GM23248 (cell line): Measurements from ENCODE around the gene MGAT4B. TPM values are rescaled to one million over a fixed set of nuclear protein-coding genes. Genes with fewer than 3 reads are reported as not detected.
A peak's percentile ranks its signal among the peaks of the same experiment; 100 is the strongest.

Experiments
- DNase-seq: peaks from one replicate; pipeline ENCODE4 v3.0.0-alpha.2; 2015
- H2AFZ ChIP-seq: fragments of 200-600 bp; sonication (generic); 2 replicates; pipeline ENCODE4 v1.6.1; 2016; ENCODE audit warnings: antibody characterized with exemption
- H3F3A ChIP-seq: fragments of 200-600 bp; sonication (generic); 2 replicates; pipeline ENCODE4 v1.6.1; 2016; ENCODE audit warnings: mild to moderate bottlenecking, antibody characterized with exemption, mixed run types; ENCODE audit not compliant: insufficient read depth
- H3K27ac ChIP-seq: fragments of 200-600 bp; sonication (generic); 2 replicates; pipeline ENCODE4 v1.5.1; 2016; ENCODE audit warnings: mild to moderate bottlenecking
- H3K27me3 ChIP-seq: fragments of 200-600 bp; sonication (generic); replicated peaks from 2 replicates; pipeline ENCODE4 v1.6.1; 2016; ENCODE audit warnings: mild to moderate bottlenecking; ENCODE audit not compliant: insufficient read depth
- H3K36me3 ChIP-seq: fragments of 200-600 bp; sonication (generic); 2 replicates; pipeline ENCODE4 v1.6.1; 2016; ENCODE audit warnings: low read depth, mild to moderate bottlenecking
- H3K4me1 ChIP-seq: fragments of 200-600 bp; sonication (generic); 2 replicates; pipeline ENCODE4 v1.6.1; 2016; ENCODE audit warnings: mild to moderate bottlenecking; ENCODE audit not compliant: insufficient read depth
- H3K4me2 ChIP-seq: fragments of 200-600 bp; sonication (generic); one replicate; pipeline ENCODE4 v1.6.1; 2016; ENCODE audit warnings: mild to moderate bottlenecking; ENCODE audit not compliant: unreplicated experiment
- H3K4me3 ChIP-seq: fragments of 200-600 bp; sonication (generic); 2 replicates; pipeline ENCODE4 v1.5.1; 2016; ENCODE audit warnings: mild to moderate bottlenecking
- H3K79me2 ChIP-seq: fragments of 200-600 bp; sonication (generic); 2 replicates; pipeline ENCODE4 v1.6.1; 2016; ENCODE audit warnings: mild to moderate bottlenecking; ENCODE audit not compliant: insufficient read depth
- H3K9ac ChIP-seq: fragments of 200-600 bp; sonication (generic); 2 replicates; pipeline ENCODE4 v1.6.1; 2016; ENCODE audit warnings: mild to moderate bottlenecking
- H3K9me2 ChIP-seq: fragments of 200-600 bp; sonication (generic); 2 replicates; pipeline ENCODE4 v1.6.1; 2016; ENCODE audit warnings: mixed run types, mild to moderate bottlenecking, moderate library complexity; ENCODE audit not compliant: insufficient read depth
- H3K9me3 ChIP-seq: fragments of 200-600 bp; sonication (generic); one replicate; pipeline ENCODE4 v1.6.1; 2017; ENCODE audit warnings: low read depth
- H4K20me1 ChIP-seq: fragments of 200-600 bp; sonication (generic); 2 replicates; pipeline ENCODE4 v1.6.0; 2016; ENCODE audit not compliant: insufficient read depth
- EZH2 ChIP-seq: fragments of 200-600 bp; sonication (generic); IDR thresholded peaks from 2 replicates; pipeline ENCODE4 v1.6.1; 2018; ENCODE audit warnings: antibody characterized with exemption, mild to moderate bottlenecking; ENCODE audit not compliant: insufficient read depth, poor library complexity, severe bottlenecking
- EZH2phosphoT487 ChIP-seq: fragments of 200-600 bp; sonication (generic); IDR thresholded peaks from 2 replicates; pipeline ENCODE4 v1.6.1; 2018; ENCODE audit warnings: antibody characterized with exemption, moderate library complexity, mild to moderate bottlenecking, low read depth; ENCODE audit not compliant: insufficient read depth
- WGBS, 2 experiments: methylation state at CpG; one replicate each; pipeline ENCODE4 v1.1.6; 2015 to 2017; ENCODE audit warnings: low lambda C conversion rate in 2 of 2, low coverage in 1 of 2; ENCODE audit errors: missing lambda C conversion rate in 2 of 2; 5-methylcytosine and 5-hydroxymethylcytosine counted together
- in situ Hi-C: fragments of 300-500 bp; cut with MboI; formaldehyde crosslinking; loops from 2 replicates; pipeline ENCODE4 v1.15.0; 2020
- polyA plus RNA-seq: library from polyadenylated mRNA; unstranded; fragments of >200 nt; fragmentation: Nextera tagmentation; extraction: Ambion mirVana; gene quantifications from 2 replicates; pipeline ENCODE4 v1.2.1, GENCODE V29; 2016
- total RNA-seq: library from RNA; depleted of rRNA; stranded (reverse); fragments of >200 nt; shearing (Covaris generic); gene quantifications from 2 replicates; pipeline ENCODE4 v1.2.3, GENCODE V29; 2014

Gene MGAT4B
- total and polyA plus RNA-seq, 2 experiments from 2014 or later: 28.0 to 143 TPM

DNA sequence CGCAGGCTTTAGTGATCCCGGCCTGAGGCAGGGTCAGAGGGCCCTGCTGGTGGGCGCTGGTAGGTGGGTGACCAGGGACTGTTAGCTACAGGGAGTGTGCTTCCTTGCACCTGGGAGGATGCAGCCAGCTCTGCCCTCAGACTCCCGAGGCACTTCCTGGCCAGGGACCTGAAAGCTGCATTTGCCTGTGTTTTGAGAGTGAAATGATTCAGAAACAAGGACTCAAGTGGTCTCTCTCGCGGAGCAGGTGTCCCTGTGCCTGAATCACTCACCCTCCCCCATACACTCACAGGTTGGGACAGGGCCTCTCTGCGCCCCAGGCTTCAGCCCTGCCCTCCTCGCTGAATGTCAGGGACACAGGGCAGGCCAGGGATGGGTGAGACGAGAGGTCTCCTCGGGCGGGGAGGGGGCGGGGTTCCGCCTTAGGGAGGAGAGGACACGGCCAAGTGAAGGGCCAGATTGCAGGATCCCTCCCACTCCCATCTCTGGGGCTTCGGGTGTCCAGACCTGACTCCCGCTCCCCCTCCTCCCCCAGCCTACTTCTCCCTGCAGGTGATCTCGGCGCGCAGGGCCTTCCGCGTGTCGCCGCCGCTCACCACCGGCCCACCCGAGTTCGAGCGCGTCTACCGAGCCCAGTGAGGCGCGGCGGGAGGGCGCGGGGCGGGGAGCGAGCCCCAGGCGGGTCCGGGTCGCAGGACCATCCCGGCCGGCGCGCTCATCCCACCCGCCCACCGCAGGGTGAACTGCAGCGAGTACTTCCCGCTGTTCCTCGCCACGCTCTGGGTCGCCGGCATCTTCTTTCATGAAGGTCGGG is 11.4 kb downstream of the MGAT4B start:
- Histone ChIP-seq H3K27ac (no peak overlapping the region), H3K9me3 (no peaks in the 10 kb centered on the region), H2AFZ (peak overlapping the region; percentile 62), H3K9me2 (no peaks in the 10 kb centered on the region), H4K20me1 (no peaks in the 10 kb centered on the region), H3K27me3 (no peaks in the 10 kb centered on the region), H3K36me3 (peaks cover 4% of the 10 kb centered on the region; the same call in 1 of the 2 replicates), H3K9ac (peak overlapping the region; percentile 76), H3K4me2 (peak overlapping the region; percentile 62), H3K79me2 (no peaks in the 10 kb centered on the region), H3F3A (peaks cover 5% of the 10 kb centered on the region), H3K4me1 (no peaks in the 10 kb centered on the region), H3K4me3 (peak overlapping the region; percentile 69)
- WGBS, 2 experiments: 20 to 70% methylated on average over 9 to 52 of the region's 53 CpGs
- in situ Hi-C loops: no loop called here
- no peak for TF ChIP-seq EZH2phosphoT487
- no peak for TF ChIP-seq EZH2
- peak; percentile 18 for DNase-seq

GRCh38 chr5:179794575-179794974 is 12.1 kb downstream of the MGAT4B start:
- H3F3A ChIP-seq: peaks cover 5% of the 10 kb centered on the region
- no peak overlapping the region for H3K9ac ChIP-seq
- H3K9me2 ChIP-seq: no peaks in the 10 kb centered on the region
- H3K36me3 ChIP-seq: peaks cover 4% of the 10 kb centered on the region; the same call in 1 of the 2 replicates
- H3K4me1 ChIP-seq: no peaks in the 10 kb centered on the region
- no peaks in the 10 kb centered on the region for H4K20me1 ChIP-seq
- H3K4me3 ChIP-seq: no peak overlapping the region
- H3K27ac ChIP-seq: no peak overlapping the region
- WGBS, 2 experiments: 84 to 95% methylated on average over 3 of the region's 3 CpGs
- no peaks in the 10 kb centered on the region for H3K9me3 ChIP-seq
- H3K79me2 ChIP-seq: no peaks in the 10 kb centered on the region
- H3K27me3 ChIP-seq: no peaks in the 10 kb centered on the region
- in situ Hi-C loops: no loop called here
- no peak overlapping the region for H3K4me2 ChIP-seq
- DNase-seq: no peak
- no peak overlapping the region for H2AFZ ChIP-seq
- TF ChIP-seq EZH2 (no peak), EZH2phosphoT487 (no peak)

- Histone ChIP-seq H3K4me1 (no peaks in the 10 kb centered on the region), H3K79me2 (no peaks in the 10 kb centered on the region), H2AFZ (no peak overlapping the region; the same call in 1 of the 2 replicates), H3K9me2 (no peaks in the 10 kb centered on the region), H3K9me3 (no peaks in the 10 kb centered on the region), H3F3A (peaks cover 5% of the 10 kb centered on the region), H3K27ac (no peak overlapping the region), H4K20me1 (no peaks in the 10 kb centered on the region), H3K36me3 (peaks cover 4% of the 10 kb centered on the region; the same call in 1 of the 2 replicates), H3K4me2 (peak overlapping the region; percentile 32), H3K27me3 (no peaks in the 10 kb centered on the region), H3K4me3 (no peak overlapping the region), H3K9ac (no peak overlapping the region)
- DNase-seq: no peak
- TF ChIP-seq EZH2phosphoT487 (no peak), EZH2 (no peak)
- in situ Hi-C loops: no loop called here
- WGBS, 2 experiments: 81 to 82% methylated on average over 3 of the region's 3 CpGs
Observed at GRCh38 chr5:179794171-179794570, 12.5 kb downstream of the MGAT4B start.

DNA sequence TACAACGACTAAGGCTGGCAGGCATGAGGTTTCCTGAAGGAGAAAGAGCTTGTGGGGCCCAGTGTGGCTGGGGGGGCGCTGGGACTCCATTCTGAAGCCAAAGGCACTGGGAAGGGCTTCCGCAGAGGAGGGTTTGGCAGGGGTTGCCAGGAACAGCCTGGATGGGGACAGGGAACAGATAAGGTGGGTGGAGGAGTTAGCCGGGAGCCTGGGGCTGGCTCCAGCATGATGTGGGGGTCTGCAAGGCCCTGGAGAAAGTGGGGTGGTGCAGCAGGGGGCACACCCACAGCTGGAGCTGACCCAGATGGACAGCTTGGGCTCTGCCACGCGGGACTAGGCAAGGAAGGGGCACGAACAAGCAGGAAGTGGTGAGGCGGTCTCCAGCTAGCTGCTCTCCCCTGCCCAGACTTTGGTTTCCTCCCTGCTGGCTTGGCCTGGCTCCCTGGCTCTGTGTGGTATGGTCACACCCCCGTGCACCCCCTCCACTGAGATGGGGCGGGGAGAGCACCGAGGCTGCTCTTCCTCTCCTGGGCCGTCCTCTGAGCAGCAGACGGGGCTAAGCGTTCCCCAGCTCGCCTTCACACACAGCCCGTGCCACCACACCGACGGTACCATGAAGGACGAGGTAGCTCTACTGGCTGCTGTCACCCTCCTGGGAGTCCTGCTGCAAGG is 13.1 kb downstream of the MGAT4B start, which contains the start of gene LTC4S:
TSS of gene LTC4S (plus strand) at position 519 of the 672 bp plus-strand sequence. CDS start at position 614, 95 bp downstream.
- Histone ChIP-seq H3K9me2 (no peaks in the 10 kb centered on the region), H2AFZ (no peak within 1 kb of the TSS; the same call in 1 of the 2 replicates), H3K79me2 (no peaks in the 10 kb centered on the region), H3K27ac (no peak within 1 kb of the TSS), H4K20me1 (no peaks in the 10 kb centered on the region), H3K36me3 (peaks cover 4% of the 10 kb centered on the region; the same call in 1 of the 2 replicates), H3K4me2 (peak within 1 kb of the TSS; percentile 32), H3K27me3 (no peaks in the 10 kb centered on the region), H3F3A (peaks cover 5% of the 10 kb centered on the region), H3K9ac (no peak within 1 kb of the TSS), H3K9me3 (no peaks in the 10 kb centered on the region), H3K4me1 (no peaks in the 10 kb centered on the region), H3K4me3 (no peak within 1 kb of the TSS)
- in situ Hi-C loops: no loop called here
- WGBS, 2 experiments: 14 to 20% methylated on average over 16 to 19 of the region's 19 CpGs
- no peak for TF ChIP-seq EZH2phosphoT487
- no peak for TF ChIP-seq EZH2
- DNase-seq: peak; percentile 64
